ENCODE results near the gene AMBRA1.

Gene AMBRA1

DNA sequence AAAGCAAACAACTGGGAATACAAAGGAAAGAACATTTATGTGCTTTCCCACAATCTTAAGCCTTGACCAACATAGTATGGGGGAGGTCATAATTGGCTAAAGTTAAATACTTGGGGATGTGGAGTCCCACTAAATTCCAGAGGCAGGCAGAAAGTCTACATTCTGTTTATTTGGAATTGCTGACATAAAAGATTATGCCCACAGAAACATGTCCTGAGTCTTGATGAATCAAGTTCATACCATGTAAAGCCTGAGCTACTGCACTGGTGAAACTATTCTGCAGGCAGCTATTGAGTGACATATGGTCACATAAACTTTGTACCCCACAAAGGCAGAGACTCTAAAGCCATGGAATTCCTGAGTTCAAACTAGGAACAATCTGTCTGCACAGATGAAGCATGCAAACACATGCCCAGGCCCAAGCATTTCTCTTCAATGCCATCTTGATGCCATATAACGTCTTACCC is 132.3 kb downstream of the AMBRA1 start:
- peak; percentile 25 for DNase-seq

DNA sequence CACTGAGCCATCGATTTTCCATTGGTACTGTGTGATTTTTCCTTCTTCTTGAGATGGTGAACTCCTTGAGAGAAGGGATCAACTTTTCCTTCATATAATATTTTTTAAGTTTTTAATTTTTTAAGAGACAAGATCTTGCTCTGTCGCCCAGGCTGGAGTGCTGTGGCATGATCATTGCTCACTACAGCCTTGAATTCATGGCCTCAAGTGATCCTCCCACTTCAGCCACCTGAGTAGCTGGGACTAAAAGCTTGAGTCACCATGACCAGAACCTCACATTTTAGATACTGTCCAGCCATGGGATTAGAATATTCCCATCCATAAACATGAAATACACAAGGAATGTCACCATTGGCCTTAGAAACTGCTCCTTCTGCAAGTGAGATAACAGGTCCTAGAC is 135.3 kb downstream of the AMBRA1 start:
- DNase-seq, result no peak

DNA sequence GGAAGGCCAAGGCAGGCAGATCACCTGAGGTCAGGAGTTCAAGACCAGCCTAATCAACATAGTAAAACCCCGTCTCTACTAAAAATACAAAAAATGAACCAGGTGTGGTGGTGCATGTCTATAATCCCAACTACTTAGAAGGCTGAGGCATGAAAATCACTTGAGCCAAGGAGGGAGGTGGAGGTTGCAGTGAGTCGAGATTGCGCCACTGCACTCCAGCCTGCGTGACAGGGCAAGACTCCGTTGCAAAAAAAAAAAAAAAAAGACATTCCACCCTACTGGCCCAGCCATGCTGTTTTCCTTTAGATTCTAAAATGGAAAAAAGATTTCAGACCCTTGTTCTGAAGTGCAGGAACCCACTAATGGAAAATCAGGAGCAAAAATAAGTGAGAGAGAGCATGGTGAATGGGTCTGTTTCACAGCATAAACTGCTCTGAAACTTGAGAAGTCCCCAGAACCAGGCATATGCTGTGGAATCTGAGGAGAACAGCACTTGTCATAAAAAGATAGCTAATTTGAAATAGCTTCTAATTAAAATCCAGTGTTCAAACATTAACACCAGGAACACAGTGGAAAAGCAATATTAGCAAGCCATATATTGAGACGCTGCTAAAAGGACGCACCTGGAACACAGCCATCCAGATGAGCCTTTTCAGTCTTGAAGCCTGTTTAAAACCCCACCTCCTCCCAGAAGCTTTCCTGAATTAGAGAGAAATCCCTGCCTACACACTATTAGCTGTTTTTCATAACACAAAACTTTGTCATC is 136.0 kb downstream of the AMBRA1 start:
- peak; percentile 13 for DNase-seq

DNA sequence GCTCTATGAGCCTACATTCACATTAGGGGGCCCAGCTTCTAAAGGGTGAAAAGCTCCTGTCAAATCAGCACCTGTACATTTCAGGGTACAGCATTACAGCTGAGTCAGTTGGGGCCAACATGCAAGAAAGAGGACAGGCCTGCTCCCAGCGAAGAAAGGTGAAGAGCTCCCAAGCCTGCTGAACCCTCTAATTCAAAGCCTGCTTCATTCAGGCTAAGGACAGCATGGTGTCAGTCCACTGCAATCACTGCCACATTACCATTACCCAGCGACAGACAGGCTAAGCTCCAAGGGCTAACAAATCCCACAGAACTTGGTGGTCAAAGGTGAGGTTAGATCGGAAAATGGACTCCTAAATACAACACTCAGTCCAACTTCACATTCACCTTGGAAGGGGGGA is 136.8 kb downstream of the AMBRA1 start:
- peak; percentile 50 for DNase-seq

- peak; percentile 65 for DNase-seq
Observed at GRCh38 chr11:46456269-46457001, 137.4 kb downstream of the AMBRA1 start.

DNA sequence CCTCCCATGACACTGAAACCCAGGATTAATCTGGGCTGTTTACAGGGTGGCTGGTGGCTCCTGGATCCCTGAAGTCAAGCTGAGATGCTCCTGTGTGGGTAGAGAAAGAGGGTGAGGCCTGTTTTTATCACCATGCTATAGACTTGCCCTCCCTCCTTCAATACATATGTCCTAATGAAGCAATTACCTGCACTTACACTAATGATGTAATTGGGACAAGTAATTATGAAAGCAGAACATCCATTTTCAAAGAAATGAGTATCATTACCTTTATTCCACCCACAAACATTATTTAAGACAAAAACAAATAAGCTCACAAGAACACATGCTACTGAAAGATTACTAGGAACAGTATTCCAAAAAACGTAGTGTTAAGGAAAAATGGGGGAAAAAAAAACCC is 138.0 kb downstream of the AMBRA1 start:
- DNase-seq, result no peak

DNA sequence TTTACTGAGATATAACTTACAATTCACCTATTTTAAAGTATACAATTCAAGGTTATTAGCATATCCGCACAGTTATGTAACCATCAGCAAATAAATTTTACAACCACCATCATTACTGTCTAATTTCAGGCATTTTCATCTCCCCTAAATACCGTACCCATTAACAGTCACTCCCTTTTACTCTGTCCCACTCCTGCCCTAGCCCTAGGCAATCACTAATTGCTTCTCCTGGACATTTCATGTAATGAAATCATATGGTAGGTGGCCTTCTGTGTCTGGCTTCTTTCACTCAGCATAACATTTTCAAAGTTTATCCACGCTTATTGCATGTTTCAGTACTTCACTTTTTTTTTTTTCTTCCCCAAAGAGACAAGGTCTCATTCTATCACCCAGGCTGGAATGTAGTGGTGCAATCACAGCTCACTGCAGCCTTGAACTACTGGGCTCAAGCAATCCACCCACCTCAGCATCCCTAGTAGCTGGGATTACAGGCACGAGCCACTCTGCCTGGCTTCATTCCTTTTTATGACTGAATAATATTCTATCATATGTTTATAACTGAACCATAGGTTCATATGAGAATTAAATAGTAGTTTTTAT is 140.8 kb downstream of the AMBRA1 start:
- DNase-seq, result no peak

DNA sequence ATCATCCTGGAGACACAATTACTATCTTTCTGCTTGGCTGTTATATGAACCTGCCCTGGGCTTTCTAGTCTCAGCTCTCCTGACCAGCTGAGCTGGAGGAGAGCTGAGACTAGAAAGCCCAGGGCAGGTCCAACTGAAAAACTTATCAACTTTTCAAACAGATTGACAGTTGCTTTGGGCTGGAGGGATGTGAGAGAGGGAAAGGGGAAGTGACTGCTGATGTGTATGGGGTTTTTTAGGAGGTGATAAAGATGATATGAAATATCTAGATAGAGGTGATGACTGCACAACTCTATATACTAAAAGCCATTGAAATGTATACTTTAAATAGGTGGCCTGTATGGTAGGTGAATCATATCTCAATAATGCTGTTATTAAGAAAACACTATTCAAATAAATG is 142.1 kb downstream of the AMBRA1 start:
- no peak for DNase-seq

GRCh38 chr11:46450846-46451477 is 142.9 kb downstream of the AMBRA1 start:
- no peak for DNase-seq

DNA sequence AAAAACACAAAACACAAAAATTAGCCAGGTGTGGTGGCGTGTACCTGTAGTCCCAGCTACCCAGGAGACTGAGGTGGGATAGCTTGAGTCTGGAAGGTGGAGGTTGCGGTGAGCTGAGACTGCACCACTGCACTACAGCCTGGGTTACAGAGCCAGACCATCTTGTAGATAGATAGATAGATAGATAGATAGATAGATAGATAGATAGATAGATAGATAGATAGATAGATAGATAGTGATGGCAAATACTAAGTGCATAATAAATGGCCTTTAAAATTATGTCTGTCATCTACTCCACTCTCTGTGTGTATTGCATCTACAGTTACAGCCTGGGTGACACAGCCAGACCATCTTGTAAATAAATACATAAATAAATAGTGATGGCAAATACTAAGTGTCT is 146.3 kb downstream of the AMBRA1 start:
- DNase-seq, result no peak

- DNase-seq, result peak; percentile 12
Observed at GRCh38 chr11:46445920-46446771, 147.7 kb downstream of the AMBRA1 start.

DNA sequence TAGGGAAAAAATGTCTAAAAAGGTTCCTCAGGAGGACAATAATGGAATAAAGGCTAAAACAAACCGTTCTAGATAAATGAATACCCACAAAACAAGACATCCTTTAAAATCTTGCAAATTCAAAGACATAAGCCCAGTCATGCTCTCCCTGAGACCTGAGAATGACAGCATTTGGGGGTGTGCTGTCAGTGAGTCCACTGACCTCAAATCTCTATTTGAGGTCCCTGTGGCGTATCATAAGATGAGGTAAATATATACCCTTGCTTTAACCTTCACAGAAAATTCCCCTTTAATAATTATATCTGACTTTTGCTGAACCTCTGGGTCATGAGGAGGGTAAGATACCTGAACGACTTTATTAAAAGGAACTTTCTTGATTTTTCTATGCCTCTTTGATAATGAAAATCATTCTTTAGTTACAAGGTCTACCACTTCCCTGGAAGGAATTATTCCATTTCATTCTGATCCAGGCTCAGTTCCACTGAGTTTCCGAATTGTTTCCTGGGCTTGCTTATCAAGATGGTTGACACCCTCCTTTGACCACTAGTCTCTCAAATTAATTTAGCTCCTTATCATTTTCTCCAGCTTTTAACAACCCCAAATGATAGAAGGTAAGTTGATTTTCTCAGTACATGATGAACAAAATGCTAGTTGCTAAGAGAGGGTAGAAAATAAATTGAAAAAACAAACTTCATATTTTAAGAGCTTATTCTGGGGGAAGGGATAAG is 148.5 kb downstream of the AMBRA1 start:
- no peak for DNase-seq

DNA sequence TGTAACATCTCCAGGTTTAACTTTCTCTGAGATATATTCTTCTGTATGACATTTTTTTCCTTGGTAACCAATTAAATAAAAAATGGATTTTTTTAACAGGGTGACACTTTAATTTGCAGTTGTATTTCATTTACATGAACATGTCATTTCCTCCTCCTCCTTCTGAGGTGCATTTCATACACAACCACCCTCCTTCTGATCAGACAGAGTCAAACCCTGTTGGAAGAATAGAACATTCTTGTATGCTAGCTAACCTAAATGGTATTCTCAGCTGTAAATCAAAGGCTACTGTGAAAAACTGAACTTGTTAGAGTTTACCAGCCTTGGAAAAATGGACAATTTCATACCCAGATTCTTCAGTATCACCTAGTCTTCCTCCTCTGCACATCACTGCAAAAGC is 149.5 kb downstream of the AMBRA1 start:
- no peak for DNase-seq

DNA sequence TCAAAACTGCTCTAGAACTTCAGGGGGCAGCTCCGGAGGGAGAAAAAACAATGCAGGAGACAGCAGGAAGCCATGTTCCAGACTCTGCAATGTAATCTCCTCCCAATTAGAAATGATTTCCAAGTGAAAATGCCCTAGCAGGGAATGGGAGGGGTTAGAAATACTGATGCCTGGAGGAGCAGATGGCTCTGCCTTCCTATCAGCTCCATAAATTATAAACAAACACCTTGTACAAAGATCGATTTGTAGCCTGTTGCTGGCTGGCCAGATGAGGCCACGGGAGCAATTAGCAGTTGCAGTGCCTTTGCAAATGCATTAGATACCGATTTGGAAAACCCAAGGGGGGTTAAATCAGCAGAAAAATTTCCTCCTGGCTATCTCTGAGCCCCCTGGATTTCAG is 155.6 kb downstream of the AMBRA1 start:
- peak; percentile 95 for DNase-seq

- no peak for DNase-seq
Observed at GRCh38 chr11:46437122-46437689, 156.6 kb downstream of the AMBRA1 start.

DNA sequence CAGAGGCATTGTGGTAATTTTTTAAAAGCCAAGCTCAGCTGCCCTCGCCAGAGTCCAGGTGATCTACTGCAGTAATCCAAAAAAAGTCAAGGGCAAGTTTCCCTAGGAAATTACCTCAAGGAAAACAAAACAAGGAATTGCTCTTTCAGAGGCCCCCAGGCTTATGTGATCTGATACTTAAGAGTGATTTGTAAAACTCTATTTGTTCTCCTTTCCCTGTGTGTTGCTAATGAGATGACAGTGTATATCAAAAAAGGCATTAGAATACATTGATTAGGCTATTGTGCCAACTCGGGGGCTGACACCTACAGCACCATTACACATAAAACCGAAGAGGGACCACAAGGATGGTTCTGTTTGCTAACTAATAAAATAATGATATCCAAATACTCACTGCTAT is 157.7 kb downstream of the AMBRA1 start:
- DNase-seq, result peak; percentile 71

GRCh38 chr11:46435679-46436078 is 158.1 kb downstream of the AMBRA1 start:
- DNase-seq, result peak; percentile 45

- no peak for DNase-seq
Observed at GRCh38 chr11:46431211-46431610, 162.6 kb downstream of the AMBRA1 start.

DNA sequence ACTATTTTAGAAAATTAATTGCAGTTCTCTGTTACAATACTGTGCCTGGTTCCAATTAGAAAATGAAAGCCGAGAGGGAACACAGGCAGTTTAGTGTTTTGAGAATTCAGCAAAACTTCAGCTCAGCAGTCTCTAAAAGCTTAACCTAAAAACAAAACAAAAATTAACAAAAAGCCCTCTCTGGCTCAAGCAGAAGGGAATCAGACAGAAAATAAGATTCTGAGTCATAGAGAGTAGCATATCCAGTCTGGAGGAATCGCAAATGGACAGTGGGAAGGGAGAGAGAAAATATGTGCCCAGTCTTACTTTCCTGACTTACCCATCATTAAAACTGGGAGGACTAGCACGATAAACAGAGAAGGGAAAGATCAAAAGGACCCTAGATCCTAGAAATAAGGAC is 164.1 kb downstream of the AMBRA1 start:
- no peak for DNase-seq

GRCh38 chr11:46427364-46427763 is 166.5 kb downstream of the AMBRA1 start:
- DNase-seq, result peak; percentile 34

GRCh38 chr11:46426233-46426991 is 167.4 kb downstream of the AMBRA1 start:
- no peak for DNase-seq
